NCI-H226 (cell line): Measurements from ENCODE around the gene LSS.
"Not testable (repeated sequence)": the region's sequence is repeated elsewhere in the genome, so short reads cannot be mapped to it uniquely, and the experiment has no call there.

Experiments used
- DNase-seq: peaks from one replicate; pipeline ENCODE4 v3.0.0-alpha.2; 2015

LSS gene

DNA sequence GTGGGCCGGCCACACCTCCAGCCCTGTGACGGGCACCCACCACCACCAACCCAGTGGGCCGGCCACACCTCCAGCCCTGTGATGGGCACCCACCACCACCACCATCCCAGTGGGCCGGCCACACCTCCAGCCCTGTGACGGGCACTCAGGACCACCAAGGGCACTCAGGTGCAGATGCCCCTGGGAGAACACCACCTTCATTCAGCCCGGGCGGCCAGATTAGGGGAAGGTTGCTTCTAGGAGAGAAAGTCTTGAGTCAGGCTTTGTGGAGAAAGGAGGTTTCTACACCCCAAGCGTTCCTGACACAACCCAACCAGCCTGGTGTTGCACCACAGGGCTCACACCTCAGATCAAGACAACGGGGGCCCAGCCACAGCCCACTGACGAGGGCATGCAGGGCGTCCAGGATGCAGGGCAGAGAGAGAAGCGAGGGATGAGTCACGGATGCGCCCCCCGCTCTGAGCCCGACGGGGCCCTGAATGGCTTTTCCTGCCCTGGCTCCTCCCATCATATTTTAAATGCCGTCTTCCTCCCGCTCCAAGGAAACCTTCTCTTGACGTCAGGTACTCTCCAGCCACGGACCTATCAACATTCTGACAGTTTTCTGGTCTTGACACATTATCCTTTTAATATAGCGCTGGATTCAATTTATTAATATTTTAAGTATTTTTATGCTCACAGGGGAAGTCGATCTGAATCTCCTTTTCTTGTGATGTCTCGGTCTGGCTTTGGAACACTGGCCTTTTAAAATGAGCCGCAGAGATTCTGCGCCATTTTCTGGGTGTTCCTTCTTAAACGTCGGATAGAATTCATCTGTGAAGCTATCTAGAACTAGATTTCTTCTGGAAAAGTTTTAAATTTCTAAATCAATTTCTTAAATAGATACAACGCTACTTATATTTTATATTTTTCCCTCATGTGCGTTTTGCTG lies 43.7 kb downstream of the LSS start:
- peak; percentile 48 for DNase-seq

DNA sequence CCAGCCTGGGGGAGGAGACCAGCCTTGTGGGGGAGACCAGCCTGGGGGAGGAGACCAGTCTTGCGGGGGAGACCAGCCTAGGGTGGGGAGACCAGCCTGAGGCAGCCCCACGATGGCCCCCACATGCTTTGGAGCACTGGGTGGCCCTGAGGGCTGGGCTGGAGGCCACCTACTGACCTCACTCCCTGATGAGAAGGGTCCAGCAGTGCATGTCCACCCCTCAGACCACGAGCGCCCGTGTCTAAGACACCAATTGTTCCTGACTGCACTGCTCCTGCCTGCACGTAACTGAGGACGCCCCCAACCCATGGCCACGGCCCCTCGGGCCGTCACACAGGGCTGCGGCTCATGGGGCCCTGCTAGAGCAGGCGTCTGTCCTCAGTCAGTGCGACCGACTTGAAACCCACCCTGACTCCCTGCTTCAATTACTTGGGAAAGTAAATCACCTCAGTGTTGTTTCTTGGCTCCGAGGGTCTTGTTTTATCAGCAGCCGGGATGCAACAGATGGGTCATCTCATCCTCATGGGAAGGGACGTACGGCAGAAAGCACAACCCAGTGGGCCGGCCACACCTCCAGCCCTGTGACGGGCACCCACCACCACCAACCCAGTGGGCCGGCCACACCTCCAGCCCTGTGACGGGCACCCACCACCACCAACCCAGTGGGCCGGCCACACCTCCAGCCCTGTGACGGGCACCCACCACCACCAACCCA lies 44.5 kb downstream of the LSS start, which contains the start of gene SPATC1L:
Gene SPATC1L (minus strand): TSS at position 550 of the 715 bp plus-strand sequence. CDS start 1,643 bp downstream, outside the sequence.
- DNase-seq, result peak; percentile 12

DNA sequence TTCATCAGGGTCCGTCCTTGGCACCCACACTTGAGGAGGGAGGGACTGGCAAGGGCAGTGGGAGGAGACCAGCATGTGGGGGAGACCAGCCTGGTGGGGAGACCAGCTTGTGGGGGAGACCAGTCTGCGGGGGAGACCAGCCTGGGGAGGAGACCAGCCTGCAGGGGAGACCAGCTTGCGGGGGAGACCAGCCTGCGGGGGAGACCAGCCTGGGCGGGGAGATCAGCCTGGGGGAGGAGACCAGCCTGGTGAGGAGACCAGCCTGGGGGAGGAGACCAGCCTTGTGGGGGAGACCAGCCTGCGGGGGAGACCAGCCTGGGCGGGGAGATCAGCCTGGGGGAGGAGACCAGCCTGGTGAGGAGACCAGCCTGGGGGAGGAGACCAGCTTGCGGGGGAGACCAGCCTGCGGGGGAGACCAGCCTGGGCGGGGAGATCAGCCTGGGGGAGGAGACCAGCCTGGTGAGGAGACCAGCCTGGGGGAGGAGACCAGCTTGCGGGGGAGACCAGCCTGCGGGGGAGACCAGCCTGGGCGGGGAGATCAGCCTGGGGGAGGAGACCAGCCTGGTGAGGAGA lies 45.2 kb downstream of the LSS start:
- DNase-seq, result not testable (repeated sequence)

DNA sequence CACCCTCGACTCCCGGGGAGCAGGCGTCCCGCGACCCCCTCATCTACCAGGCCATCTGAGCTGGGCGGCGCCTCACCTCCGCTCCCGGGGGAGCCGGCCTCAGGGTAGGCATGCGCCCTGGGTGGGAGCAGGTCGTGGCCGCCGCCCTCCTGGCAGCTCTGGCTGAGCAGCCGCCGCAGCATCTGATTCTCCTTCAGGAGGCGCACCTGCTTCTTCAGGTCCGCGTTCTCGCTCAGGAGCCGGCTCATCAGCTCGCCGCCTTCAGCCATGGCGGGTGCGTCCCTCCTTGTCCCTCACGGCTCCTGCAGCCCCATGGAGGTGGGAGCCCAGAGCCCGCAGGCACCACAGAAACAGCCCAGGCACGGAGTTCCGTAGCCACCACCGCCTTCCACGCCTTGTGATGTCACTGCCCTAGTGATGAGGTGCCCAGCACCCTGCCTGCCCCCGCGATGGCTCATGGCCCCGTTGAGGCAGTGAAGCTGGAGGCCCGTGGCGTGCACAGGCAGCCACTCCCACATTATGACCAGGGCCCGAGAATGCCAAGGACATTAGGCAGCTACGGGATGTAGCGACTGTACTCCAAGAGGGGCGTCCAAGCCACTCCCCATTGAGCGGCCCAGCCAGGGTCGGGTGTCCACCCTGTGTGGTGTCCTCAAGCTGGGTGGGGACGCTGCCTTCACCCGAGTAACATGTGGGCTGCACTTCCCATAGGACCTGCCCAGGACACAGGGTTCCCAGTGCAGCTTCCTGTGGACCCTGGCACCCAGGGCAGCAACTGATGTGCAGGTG lies 45.8 kb downstream of the LSS start:
- no peak for DNase-seq

DNA sequence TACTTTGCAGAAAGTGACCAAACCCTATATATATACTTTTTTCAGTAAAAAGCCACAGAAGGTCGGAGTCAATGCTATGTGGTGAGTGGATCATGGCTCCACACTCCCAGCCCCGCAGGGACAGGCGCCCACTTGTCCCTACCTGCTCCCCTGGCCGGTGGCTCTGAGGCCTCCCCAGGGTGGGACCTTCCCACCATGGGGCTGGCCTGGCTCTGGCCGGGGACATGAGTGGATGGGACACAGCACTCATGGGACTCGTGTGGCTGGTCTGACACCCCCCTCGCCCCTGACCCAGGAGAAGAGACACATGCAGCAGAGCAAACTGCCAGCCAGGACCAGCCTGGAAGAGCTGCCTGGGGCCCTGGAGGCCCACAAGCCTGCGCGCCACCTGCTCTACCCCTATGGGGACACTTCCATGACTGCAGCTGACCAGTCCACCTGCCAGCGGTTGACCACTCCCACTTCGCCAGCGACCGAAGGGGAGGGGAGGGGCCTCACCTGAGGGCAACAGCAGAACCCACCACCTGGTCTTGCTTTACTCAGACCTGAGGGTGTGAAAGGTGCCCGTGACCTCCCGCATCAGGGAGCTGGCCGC lies 46.5 kb downstream of the LSS start:
- DNase-seq, result no peak

DNA sequence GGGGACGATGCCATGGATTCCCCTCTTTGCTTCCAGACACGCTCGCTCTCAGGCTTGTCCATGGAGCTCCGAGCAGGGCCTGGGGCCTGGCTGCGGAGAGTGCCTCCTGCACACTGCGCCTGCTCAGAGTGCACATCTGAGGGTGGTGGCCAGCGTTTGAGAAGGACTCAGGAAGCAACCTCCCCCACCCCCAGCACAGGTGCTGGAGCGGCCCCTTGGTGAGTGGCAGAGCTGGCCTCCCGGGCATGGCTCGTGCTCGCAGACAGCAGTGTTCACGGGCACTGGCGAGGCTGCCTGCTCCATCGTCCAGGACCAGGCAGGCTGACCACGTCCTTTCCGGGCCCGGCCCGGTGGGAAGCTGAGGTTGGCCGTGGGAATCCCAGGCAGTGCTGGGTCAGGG lies 47.1 kb downstream of the LSS start:
- DNase-seq, result no peak

DNA sequence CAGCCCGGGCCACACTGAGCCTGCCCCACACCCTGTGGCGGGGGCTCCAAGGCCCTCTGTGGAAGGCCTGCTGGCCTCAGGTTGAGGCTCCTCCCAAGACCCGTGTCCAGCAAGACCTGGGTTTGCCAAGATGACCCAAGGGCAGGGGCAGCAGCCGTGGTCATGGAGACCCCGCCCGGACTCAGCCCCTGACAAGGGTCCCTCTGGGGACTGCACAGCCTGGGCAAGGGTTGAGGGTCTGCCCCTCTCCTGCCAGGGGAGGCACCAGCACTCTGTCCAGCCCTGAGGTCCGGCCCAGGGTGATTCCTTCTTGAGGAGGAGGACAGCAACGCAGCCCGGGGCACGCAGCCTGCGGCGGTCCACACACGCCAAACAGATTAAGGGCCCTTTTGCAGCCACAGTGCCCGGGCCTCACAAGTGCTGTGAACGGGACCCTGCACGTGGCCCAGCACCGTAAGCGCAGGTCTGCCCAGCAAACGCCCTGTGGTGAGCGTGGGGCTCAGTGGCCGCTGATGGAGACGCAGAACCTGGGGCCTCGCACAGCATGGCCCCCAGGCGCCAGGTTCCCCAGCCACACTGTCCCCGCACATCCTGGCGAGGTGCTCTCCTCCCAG lies 47.7 kb downstream of the LSS start:
- DNase-seq, result no peak

DNA sequence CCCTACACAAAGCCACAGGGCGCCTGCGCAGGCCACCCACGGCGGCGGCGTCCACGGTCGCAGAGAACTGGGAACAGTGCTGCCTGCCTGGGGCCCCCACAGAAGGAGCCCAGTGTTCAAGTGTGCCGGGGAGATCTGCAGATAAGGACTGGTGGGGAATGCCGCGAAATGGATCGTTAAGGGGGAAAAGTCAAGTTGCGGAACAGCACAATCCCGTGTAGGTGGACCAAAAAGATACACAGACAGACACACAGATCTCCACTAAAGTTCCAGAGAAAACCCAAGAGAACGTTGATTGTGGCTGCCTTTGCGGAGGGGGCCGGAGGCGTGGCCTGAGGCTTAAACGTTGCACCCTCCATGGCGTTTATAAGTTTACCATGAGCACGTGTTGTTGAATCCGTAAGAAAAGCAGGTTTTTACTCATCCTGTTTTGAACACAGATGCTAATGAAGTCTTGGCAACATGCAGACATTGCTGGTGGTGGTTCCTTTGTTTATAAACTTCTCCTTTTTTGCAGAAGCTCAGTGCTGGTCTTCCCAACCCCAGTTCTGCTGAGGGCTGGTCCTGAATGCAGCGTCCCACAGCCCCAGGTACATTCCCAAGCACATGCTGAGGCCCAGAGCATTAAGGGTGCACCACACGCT lies 48.4 kb downstream of the LSS start:
- no peak for DNase-seq

DNA sequence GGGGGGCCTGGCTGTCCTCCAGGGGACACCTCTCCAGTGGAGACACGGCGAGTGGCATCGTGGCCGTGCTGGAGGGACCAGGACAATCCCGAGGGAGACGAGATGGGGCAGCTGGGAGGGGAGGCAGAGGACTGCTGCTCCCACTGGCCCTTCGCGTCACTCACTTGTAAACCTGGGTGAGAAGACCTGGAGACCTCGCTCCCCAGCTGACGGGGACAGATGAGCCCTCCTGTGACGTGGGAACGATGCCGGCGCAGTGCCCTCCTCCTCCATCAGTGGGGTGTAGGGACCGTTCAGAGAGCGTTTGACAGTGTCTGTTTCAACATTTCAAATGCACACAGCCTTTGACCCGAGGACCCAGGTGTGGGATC lies 48.9 kb downstream of the LSS start:
- no peak for DNase-seq

DNA sequence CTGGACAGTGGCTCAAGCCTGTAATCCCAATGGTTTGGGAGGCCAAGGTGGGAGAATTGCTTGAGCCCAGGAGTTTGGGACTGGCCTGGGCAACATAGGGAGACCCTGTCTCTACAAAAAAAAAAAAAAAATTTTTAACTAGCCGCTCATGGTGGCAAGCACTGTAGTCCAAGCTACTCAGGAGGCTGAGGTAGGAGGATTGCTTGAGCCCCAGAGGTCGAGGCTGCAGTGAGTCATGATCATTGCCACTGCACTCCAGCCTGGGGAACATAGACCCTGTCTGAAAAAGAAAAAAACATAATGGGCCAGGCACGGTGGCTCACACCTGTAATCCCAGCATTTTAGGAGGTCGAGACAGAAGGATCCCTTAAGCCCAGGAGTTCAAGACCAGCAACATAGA lies 49.6 kb downstream of the LSS start:
- no peak for DNase-seq

DNA sequence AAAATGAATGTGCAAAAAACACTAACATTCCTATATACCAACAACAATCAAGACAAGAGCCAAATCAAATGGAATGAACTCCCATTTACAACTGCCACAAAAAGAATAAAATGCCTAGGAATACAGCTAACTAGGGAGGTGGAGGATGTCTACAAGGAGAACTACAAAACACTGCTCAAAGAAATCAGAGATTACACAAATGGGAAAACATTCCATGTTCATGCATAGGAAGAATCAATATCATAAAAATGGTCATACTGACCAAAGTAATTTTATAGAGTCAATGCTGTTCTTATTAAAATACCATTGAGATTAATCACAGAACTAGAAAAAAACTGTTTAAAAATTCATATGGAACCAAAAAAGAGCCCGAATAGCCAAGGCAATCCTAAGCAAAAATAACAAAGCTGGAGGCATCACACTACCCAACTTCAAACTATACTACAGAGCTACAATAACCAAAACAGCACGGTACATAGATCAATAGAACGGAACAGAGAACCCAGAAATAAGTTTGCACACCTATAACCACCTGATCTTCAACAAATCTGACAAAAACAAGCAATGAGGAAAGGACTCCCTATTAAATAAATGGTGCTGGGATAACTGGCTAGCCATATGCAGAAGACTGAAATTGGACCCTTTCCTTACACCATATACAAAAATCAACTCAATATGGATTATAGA lies 52.0 kb downstream of the LSS start:
- DNase-seq, result not testable (repeated sequence)

DNA sequence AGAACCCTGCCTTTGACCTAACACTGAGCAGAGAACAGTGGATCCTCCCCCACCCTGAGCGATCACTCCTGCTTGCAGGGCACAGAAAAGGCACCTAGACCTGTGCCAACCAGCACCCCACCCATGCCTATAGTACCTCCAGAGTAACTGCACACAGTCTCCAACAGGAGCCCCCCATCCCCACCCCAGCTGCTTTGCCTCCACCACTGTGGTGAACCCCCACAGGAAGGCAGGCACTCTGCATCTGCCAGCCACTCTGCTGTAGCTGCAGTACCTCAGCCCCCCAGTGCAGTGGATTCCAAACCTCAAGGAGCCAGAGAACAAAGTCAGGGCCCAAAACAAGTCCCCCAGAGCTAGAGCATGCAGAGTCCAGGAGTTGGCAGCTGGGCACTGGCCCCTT lies 55.0 kb downstream of the LSS start:
- no peak for DNase-seq

DNA sequence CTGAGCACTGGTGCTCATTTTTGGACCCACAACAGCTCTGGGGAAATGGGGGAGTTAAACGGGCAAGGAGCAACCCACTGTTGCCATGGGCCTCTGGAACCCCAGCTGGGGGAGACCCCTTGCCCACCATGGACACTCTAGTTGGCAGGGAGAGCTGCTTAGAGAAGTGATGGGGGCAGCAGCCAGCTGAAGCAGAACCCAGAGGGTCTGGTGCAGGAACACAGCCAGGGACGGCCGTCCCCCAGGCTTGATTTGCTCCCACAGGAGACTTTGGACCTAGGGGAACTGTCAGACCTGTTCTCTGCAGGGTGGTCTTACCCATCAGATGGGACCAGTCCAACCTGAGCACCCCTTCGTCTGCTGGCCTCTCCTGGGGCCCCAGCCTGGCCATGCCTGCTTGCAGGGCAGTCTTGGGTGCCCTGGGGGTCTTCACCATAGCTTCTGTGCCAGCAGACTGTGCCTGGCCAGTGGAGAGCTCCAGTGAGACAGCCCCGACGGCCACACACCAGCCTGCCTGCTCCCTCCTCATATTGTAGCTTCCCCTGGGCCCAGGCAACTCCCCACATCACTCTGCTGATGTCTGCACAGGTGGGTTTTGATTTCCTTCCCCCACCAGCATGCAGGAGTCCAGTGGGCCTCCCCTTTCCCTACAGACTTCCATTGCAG lies 55.6 kb downstream of the LSS start:
- no peak for DNase-seq

DNA sequence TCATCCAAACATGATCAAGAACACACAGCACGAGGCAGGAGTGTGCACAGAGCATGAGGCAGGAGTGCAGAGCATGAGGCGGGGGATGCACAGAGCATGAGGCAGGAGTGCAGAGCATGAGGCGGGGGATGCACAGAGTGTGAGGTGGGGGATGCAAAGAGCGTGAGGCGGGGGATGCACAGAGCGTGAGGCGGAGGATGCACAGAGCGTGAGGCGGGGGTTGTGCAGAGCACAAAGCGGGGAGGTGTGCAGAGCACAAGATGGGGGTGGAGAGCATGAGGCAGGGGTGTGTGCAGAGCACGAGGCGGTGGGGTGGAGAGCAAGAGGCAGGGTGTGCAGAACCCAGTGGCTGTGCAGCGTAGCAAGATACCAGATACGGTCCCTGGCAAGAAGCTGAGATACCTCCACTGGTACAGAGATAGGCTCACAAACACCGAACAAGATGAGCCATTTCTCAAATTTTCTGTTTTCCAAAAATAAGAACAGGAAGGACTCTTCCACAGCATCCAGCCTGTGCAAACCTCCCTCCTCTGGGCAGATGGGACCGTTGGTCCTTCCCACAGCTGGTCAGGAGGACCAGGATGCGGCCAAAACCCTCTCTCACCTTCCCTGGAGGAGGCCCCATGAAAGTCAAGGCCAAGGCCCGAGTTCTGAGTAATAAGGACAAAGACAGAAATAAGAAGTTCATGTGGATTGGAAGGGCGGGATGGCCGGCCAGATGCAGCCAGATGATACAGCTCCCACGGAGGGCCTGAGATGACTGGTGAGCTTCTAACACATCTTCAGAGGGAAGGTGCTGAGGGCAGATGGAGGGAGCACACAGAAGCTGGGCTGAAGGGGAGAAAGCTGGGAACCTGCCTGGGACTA lies 56.3 kb downstream of the LSS start:
- DNase-seq, result no peak

DNA sequence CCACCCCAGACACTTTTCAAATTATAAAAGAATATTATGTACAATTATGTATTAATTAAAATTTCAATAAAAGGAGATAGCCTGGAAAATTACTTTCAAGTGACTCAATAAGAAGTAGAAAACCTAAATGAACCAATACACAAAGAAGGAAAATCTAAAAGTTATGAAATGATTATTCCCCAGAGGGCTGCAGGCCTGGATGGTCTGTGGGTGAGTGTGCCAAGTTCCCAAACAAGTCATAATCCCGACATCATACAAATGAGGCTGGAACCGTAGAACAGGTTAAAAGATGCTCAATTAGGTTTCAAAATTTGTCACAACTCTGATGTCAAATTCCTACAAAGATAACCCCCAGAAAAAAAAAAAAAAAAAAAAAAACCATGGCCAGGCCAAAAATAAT lies 57.0 kb downstream of the LSS start:
- DNase-seq, result no peak

DNA sequence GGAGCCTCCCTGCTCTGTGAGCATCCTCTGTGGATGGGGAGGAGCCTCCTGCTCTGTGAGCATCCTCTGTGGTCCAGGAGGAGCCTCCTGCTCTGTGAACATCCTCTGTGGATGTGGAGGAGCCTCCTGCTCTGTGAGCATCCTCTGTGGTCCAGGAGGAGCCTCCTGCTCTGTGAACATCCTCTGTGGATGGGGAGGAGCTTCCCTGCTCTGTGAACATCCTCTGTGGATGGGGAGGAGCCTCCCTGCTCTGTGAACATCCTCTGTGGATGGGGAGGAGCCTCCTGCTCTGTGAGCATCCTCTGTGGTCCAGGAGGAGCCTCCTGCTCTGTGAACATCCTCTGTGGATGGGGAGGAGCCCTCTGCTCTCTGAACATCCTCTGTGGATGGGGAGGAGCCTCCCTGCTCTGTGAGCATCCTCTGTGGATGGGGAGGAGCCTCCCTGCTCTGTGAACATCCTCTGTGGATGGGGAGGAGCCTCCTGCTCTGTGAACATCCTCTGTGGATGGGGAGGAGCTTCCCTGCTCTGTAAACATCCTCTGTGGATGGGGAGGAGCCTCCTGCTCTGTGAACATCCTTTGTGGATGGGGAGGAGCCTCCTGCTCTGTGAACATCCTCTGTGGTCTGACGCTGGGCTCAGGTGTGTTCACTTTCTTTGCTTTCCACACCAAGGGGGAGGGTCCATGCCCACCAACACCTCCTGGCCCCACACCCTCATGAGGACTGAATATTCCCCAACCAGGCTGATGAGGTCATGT lies 58.0 kb downstream of the LSS start:
- not testable (repeated sequence) for DNase-seq

DNA sequence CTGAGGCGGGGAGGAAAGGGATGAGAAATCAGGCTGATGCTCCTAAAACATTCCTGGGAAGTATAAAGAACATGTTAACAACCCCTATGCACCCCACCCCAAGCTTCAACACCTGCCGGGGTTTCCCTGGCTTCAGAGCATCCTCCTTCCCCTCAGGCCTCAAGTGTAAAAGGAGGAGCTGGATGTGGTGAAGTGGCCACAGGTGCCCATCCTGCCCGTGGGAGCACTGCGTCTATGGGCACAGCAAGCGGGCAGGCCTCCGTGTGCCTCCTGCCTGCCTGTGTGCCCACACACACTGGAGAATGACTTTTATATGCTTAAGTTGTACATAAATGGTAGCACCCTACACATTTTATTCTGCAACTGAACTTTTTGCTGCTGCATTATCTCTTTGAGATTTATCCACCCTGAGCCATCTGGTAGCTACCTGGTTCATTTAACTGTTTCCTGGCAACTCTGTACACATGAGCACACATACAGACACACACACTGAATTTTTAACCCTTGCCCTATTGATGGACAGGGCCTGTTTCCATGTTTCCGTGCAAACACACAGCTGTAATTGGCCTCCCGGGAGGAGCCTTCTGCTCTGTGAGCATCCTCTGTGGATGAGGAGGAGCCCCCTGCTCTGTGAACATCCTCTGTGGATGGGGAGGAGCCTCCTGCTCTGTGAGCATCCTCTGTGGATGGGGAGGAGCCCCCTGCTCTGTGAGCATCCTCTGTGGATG lies 59.8 kb downstream of the LSS start:
- no peak for DNase-seq

DNA sequence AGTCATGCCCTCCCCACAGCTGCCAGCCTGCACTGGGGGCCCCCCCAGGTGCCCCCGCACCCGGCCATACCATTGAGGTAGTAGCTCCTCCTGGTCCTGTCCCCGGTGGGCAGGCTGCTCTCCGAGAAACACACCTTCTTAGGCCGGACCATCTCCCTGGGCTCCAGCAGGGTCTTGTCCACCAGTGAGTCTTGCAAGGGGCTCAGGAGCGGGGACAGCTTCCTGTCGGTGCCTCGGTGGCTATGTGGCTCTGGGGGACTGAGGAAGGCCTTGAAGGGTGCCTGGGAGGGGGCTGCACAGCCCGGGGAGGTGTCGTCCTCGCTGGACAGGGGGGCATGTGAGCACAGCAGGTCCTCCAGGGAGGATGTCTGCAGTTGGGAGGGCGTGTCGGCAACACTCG lies 60.3 kb downstream of the LSS start:
- no peak for DNase-seq
